Caco-2 (cell line): ENCODE measurements around the gene SLC25A24. TPM values are rescaled to one million over a fixed set of nuclear protein-coding genes. Genes with fewer than 3 reads are reported as not detected.
"Not testable (repeated sequence)": the region's sequence is repeated elsewhere in the genome, so short reads cannot be mapped to it uniquely, and the experiment has no call there.

Source experiments
- BruUV-seq: library from RNA; stranded (reverse); fragments of 400-500 nt; replicated peaks from 2 replicates; lab custom pipeline; 2021; lab: Mats Ljungman, UMichigan
- CTCF ChIA-PET: fragments of 300-600 bp; sonication (Branson Sonifier 250); formaldehyde crosslinking; loops from one replicate; lab custom pipeline; 2022; ENCODE audit warnings: antibody characterized with exemption; lab: Charles Lee
- POLR2A ChIA-PET: fragments of 300-600 bp; sonication (Branson Sonifier 250); formaldehyde crosslinking; loops from one replicate; lab custom pipeline; 2022; ENCODE audit warnings: antibody characterized with exemption; lab: Charles Lee
- DNase-seq, 2 experiments: peaks; one replicate each; pipeline versions ENCODE4 v3.0.0 to v3.0.0-alpha.2; 2020 to 2022
- H3K27me3 ChIP-seq: replicated peaks from 2 replicates; pipeline ENCODE4 v1.6.0; 2011; ENCODE audit warnings: low read length; ENCODE audit not compliant: control insufficient read depth, insufficient read depth
- H3K36me3 ChIP-seq: 2 replicates; pipeline ENCODE4 v1.5.1; 2011; ENCODE audit warnings: low read length; ENCODE audit not compliant: control insufficient read depth, insufficient read depth
- H3K4me1 ChIP-seq: fragments of 250-450 bp; sonication (Bioruptor Pico); 2 replicates; pipeline ENCODE4 v1.5.1; 2020; ENCODE audit warnings: mild to moderate bottlenecking
- H3K4me3 ChIP-seq: 2 replicates; pipeline ENCODE4 v1.5.1; 2011; ENCODE audit warnings: low read depth, mild to moderate bottlenecking, control low read depth, low read length
- H3K9me3 ChIP-seq: fragments of 250-450 bp; sonication (Bioruptor Pico); 2 replicates; pipeline ENCODE4 v1.5.1; 2020; ENCODE audit warnings: mild to moderate bottlenecking, moderate library complexity
- H3K27ac Mint-ChIP-seq: one replicate; pipeline ENCODE4 v1.8.0; 2022; ENCODE audit warnings: mixed read lengths; ENCODE audit not compliant: unreplicated experiment
- H3K27me3 Mint-ChIP-seq: one replicate; pipeline ENCODE4 v1.8.0; 2022; ENCODE audit warnings: mixed read lengths; ENCODE audit not compliant: insufficient read depth, unreplicated experiment
- H3K36me3 Mint-ChIP-seq: one replicate; pipeline ENCODE4 v1.8.0; 2022; ENCODE audit warnings: mild to moderate bottlenecking, mixed read lengths; ENCODE audit not compliant: insufficient read depth, unreplicated experiment
- H3K4me1 Mint-ChIP-seq: one replicate; pipeline ENCODE4 v1.8.0; 2022; ENCODE audit warnings: low read depth, mixed read lengths; ENCODE audit not compliant: unreplicated experiment
- H3K4me3 Mint-ChIP-seq: one replicate; pipeline ENCODE4 v1.8.0; 2022; ENCODE audit warnings: mild to moderate bottlenecking, moderate library complexity, mixed read lengths; ENCODE audit not compliant: unreplicated experiment
- H3K9me3 Mint-ChIP-seq: one replicate; pipeline ENCODE4 v1.8.0; 2022; ENCODE audit warnings: mixed read lengths; ENCODE audit not compliant: unreplicated experiment
- intact Hi-C: fragments of 100-400 bp; cut with micrococcal nuclease; formaldehyde crosslinking; loops from one replicate; pipeline ENCODE4 v1.10.0; 2022; ENCODE audit not compliant: unreplicated experiment
- total RNA-seq: library from RNA; stranded (reverse); gene quantifications from 2 replicates; pipeline ENCODE4 v1.2.3, GENCODE V29; 2022
- TF ChIP-seq, protein P1 (sequence below), 2 experiments: fragments of 200-600 bp in 1 of 2; IDR thresholded peaks; 1 replicate in 1 of 2; 2 replicates in 1 of 2; pipeline versions ENCODE4 v1.5.1 to v1.8.0; 2011 to 2022; ENCODE audit warnings: antibody characterized with exemption in 1 of 2, control low read depth in 1 of 2, inconsistent platforms in 1 of 2, low read depth in 1 of 2, low read length in 1 of 2, mild to moderate bottlenecking in 1 of 2, moderate library complexity in 1 of 2; ENCODE audit not compliant: insufficient read depth in 1 of 2, severe bottlenecking in 1 of 2, unreplicated experiment in 1 of 2

Gene SLC25A24
- total RNA-seq, 1 experiment from 2014 or later = 26.4 TPM

DNA sequence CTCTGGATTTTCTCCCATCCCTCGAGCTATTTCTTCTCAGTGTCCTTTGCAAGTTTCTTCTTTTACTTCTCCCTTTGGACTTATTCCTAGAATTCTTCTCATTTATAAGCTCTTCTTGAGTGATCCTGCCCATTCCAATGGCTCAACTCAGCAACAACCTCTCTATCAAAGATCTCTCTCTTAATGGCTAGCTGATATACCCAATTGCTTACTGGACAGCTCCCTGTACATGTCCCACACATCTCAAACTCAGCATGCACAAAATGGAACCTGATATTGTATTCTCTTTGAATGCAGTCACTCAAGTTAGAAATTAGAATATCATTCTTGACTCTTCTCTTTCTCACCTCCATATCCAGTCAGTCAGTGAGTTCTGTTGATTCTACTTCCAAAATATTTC lies 48.6 kb downstream of the SLC25A24 start:
- H3K4me1 Mint-ChIP-seq = no peaks in the 10 kb centered on the region
- CTCF ChIA-PET = no interaction called here
- TF ChIP-seq, protein P1, sequence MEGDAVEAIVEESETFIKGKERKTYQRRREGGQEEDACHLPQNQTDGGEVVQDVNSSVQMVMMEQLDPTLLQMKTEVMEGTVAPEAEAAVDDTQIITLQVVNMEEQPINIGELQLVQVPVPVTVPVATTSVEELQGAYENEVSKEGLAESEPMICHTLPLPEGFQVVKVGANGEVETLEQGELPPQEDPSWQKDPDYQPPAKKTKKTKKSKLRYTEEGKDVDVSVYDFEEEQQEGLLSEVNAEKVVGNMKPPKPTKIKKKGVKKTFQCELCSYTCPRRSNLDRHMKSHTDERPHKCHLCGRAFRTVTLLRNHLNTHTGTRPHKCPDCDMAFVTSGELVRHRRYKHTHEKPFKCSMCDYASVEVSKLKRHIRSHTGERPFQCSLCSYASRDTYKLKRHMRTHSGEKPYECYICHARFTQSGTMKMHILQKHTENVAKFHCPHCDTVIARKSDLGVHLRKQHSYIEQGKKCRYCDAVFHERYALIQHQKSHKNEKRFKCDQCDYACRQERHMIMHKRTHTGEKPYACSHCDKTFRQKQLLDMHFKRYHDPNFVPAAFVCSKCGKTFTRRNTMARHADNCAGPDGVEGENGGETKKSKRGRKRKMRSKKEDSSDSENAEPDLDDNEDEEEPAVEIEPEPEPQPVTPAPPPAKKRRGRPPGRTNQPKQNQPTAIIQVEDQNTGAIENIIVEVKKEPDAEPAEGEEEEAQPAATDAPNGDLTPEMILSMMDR (IDR thresholded peaks at IDR 0.05; ENCODE audit: insufficient read depth in 1 of 2, low read depth in 1 of 2, low read length in 1 of 2, severe bottlenecking in 1 of 2, unreplicated experiment in 1 of 2) = no peak
- intact Hi-C loops = no loop called here
- Histone ChIP-seq H3K27me3 (no peaks in the 10 kb centered on the region), H3K9me3 (no peaks in the 10 kb centered on the region), H3K4me1 (no peaks in the 10 kb centered on the region), H3K36me3 (no peaks in the 10 kb centered on the region), H3K4me3 (no peak overlapping the region)
- peaks cover 24% of the 10 kb centered on the region for H3K36me3 Mint-ChIP-seq
- DNase-seq = no peak
- POLR2A ChIA-PET = no interaction called here
- no peaks in the 10 kb centered on the region for H3K9me3 Mint-ChIP-seq
- no peak overlapping the region for H3K4me3 Mint-ChIP-seq
- no peaks in the 10 kb centered on the region for H3K27me3 Mint-ChIP-seq
- BruUV-seq = no TSS peak
- no peak overlapping the region for H3K27ac Mint-ChIP-seq

DNA sequence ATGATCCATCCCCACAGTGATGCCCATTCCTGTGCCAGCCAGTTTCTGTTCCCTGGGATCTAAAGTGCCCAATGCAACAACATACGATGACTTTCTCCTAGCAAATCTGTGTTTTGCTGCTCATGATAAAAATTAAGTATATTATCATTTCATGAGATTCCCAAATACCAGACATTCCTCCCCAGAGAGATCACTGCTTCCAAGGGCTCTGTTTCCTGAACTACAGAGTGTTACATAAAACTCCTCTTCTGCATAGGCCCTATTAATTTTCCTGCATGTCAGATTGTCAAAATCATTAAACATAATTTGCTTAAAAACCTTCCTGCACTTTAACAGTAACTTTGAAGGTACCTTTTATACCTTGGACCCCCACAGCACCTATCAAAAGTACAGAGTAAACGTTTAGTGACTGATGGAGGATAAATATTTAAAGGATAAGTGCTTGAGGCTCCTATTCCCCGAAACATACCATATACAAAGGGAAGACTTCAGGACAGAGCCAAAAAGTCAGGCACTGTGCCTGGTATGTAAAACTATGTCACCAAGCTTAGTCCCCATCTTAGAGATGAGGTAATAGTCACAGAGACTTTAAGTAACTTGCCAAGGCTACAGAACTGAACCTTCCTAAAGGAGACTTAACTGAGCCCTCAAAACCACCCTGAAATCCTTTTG lies 50.2 kb downstream of the SLC25A24 start:
- Mint-ChIP-seq H3K4me1 (no peaks in the 10 kb centered on the region), H3K27ac (no peak overlapping the region), H3K4me3 (no peak overlapping the region), H3K9me3 (no peaks in the 10 kb centered on the region), H3K27me3 (no peaks in the 10 kb centered on the region), H3K36me3 (peaks cover 28% of the 10 kb centered on the region)
- H3K4me1 ChIP-seq = no peaks in the 10 kb centered on the region
- H3K9me3 ChIP-seq = no peaks in the 10 kb centered on the region
- H3K4me3 ChIP-seq = no peak overlapping the region
- intact Hi-C loops = no loop called here
- H3K36me3 ChIP-seq = no peaks in the 10 kb centered on the region
- H3K27me3 ChIP-seq = no peaks in the 10 kb centered on the region
- ChIA-PET CTCF (no interaction called here), POLR2A (no interaction called here)
- TF ChIP-seq, protein P1 (IDR thresholded peaks at IDR 0.05; ENCODE audit: insufficient read depth in 1 of 2, low read depth in 1 of 2, low read length in 1 of 2, severe bottlenecking in 1 of 2, unreplicated experiment in 1 of 2) = no peak
- no TSS peak for BruUV-seq
- DNase-seq = no peak

DNA sequence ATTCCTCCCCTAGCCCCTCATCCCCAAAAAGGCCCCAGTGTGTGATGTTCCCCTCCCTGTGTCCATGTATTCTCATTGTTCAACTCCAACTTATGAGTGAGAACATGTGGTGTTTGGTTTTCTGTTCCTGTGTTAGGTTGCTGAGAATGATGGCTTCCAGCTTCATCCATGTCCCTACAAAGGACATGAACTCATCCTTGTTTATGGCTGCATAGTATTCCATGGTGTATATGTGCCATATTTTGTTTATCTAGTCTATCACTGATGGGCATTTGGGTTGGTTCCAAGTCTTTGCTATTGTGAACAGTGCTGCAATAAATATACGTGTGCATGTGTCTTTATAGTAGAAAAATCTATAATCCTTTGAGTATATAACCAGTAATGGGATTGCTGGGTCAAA lies 55.6 kb downstream of the SLC25A24 start:
- H3K4me1 ChIP-seq, H3K4me3 ChIP-seq, H3K36me3 ChIP-seq, DNase-seq, H3K9me3 ChIP-seq, H3K27ac Mint-ChIP-seq, H3K4me1 Mint-ChIP-seq, CTCF ChIA-PET, H3K27me3 Mint-ChIP-seq, POLR2A ChIA-PET, intact Hi-C loops, H3K9me3 Mint-ChIP-seq, H3K4me3 Mint-ChIP-seq, BruUV-seq, H3K27me3 ChIP-seq: not testable (repeated sequence)
- H3K36me3 Mint-ChIP-seq = peaks cover 46% of the 10 kb centered on the region
